ENCODE results near the gene KCNG2.

KCNG2 gene

DNA sequence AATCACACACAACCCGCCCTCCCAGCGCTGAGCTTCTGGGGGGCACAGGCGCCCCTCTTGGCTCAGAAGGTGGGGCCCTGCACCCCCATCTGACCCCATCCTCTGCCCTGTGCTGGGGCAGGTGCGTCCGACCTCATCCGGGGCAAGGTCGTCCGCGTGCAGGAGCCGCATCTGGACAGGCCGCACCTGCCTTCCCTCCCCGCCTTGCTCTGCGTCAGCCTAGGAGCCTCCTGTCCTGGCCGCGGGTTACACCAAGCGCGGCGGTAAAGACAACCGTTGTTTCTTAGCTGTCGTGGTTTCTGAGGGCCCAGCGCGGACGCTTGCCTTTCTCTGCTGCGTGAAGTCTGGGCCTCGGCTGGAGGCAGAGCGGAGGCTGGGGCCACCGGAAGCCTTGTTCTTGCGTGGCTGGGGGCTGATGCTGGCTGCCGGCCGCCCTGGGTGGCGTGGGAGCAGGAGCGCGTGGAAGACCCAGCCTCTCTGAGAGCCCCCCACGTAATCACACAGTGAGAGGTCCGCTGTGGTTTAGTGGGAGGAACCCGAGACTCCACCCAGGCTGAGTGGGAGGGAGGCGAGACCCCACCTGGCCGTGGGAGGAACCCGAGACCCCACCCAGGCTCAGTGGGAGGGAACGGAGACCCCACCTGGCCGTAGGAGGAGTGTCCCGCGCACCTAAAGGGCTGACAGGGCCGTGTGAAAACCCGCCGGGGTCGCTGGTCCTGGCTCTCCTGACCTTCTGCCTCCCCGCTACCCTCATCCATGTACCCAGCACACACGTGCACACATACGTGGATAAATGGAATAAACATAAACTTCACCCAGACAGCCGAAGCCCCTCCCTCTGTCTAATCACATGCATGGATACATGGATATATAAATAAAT, 51.8 kb downstream of the KCNG2 start:
- ChIA-PET POLR2A (no interaction called here), CTCF (no interaction called here)
- H3K4me3 ChIP-seq (ENCODE audit: low read depth, low read length): no peak overlapping the region
- TF ChIP-seq, protein P1, sequence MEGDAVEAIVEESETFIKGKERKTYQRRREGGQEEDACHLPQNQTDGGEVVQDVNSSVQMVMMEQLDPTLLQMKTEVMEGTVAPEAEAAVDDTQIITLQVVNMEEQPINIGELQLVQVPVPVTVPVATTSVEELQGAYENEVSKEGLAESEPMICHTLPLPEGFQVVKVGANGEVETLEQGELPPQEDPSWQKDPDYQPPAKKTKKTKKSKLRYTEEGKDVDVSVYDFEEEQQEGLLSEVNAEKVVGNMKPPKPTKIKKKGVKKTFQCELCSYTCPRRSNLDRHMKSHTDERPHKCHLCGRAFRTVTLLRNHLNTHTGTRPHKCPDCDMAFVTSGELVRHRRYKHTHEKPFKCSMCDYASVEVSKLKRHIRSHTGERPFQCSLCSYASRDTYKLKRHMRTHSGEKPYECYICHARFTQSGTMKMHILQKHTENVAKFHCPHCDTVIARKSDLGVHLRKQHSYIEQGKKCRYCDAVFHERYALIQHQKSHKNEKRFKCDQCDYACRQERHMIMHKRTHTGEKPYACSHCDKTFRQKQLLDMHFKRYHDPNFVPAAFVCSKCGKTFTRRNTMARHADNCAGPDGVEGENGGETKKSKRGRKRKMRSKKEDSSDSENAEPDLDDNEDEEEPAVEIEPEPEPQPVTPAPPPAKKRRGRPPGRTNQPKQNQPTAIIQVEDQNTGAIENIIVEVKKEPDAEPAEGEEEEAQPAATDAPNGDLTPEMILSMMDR (IDR thresholded peaks at IDR 0.05; ENCODE audit: insufficient read depth, low read length, missing control alignments): no peak
- no peak for DNase-seq (ENCODE audit: low read depth, low spot score)

DNA sequence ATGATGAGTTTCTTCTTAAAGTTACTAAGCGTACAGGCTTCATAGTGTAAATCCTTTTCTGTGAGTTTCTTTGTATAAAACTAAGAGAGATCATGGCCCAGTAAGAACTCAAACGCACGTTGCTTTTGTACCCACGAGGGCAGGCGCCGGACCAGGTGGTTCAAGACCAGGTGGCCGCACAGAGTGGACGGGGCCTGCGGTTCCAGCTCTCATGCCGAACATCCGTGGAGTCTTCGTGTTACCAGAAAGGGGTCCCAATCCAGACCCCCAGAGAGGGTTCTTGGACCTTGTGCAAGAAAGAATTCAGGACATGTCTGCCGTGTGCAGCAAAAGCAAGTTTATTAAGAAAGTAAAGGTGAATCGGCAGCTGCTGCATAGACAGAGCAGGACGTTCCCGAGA, 53.0 kb downstream of the KCNG2 start:
- TF ChIP-seq, protein P1 (IDR thresholded peaks at IDR 0.05; ENCODE audit: insufficient read depth, low read length, missing control alignments): no peak
- POLR2A ChIA-PET: no interaction called here
- no peak for DNase-seq (ENCODE audit: low read depth, low spot score)
- CTCF ChIA-PET: no interaction called here
- H3K4me3 ChIP-seq (ENCODE audit: low read depth, low read length): no peak overlapping the region

DNA sequence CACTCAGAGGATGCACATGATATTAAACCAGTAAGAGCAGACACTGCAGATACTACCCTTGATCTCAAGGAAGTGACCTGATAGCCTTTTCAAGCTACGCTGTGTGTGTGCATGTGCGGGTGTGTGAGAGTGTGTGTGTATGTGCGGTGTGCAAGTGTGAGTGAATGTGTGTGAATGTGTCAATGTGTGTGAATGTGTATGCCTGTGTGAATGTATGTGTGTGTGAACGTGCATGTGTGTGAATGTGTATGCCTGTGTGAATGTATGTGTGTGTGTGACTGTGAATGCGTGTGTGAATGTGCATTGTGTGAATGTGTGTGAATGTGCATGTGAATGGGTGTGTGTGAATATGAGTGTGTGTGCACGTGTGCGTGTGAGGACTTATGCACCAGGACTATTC, 53.8 kb downstream of the KCNG2 start:
- TF ChIP-seq, protein P1 (IDR thresholded peaks at IDR 0.05; ENCODE audit: insufficient read depth, low read length, missing control alignments): no peak
- ChIA-PET CTCF (no interaction called here), POLR2A (no interaction called here)
- no peak for DNase-seq (ENCODE audit: low read depth, low spot score)
- H3K4me3 ChIP-seq (ENCODE audit: low read depth, low read length): no peak overlapping the region

DNA sequence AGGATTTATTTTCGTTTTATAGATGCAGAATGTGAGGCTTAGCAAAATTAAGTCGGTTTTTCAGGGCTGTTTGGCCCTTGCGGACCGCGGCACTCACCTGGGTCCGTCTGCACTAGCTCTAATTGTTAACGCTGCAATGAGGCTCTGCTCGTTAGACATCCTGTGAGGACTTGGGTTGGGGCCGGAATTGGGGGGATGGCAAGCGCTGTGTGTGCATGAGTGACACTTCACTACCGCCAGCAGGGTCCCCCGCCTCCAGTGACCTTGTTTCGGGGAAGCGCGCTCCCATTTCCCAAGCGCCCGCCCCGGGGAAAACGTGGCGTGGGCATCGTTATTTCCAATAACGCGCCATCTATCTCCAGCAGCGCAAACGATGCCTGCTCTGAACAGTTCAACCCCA, 54.2 kb downstream of the KCNG2 start:
- ChIA-PET POLR2A (no interaction called here), CTCF (no interaction called here)
- H3K4me3 ChIP-seq (ENCODE audit: low read depth, low read length): no peak overlapping the region
- TF ChIP-seq, protein P1 (IDR thresholded peaks at IDR 0.05; ENCODE audit: insufficient read depth, low read length, missing control alignments): no peak
- DNase-seq (ENCODE audit: low read depth, low spot score): no peak

DNA sequence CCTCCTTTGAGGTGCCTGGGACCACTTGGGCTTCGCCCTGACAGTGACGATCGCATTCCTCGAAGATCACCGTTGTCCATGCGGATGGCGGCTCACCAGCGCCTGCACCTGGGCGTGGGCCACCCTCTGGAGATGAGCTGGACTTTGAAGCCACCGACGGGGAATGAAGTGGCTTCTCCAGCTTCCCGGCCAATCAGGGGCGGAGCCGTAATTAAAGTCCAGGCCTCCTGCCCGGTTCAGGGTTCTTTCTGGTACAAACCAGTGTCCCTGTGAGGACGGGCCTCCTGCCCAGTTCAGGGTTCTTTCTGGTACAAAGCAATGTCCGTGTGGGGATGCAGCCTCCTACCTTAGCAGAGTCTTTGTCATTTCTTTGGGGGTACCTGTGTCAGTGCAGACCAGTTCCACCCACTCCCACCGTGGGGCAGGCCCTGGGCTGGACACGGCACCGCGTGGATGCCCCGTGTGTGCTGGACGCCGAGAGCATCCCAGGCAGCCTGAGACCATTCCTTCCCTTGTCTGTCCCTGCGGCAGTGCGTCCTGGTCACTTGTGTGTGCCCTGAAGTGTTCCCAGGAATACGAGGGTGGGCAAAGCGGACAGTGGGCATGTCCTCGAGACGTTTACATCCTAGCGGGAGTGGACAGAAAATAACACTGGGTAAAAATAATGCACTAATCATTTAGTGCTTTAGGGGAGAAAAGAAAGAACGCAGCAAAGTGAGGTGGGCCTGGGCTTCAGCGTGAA, 55.0 kb downstream of the KCNG2 start:
- ChIA-PET POLR2A (no interaction called here), CTCF (no interaction called here)
- no peak for DNase-seq (ENCODE audit: low read depth, low spot score)
- no peak overlapping the region for H3K4me3 ChIP-seq (ENCODE audit: low read depth, low read length)
- TF ChIP-seq, protein P1 (IDR thresholded peaks at IDR 0.05; ENCODE audit: insufficient read depth, low read length, missing control alignments): no peak

DNA sequence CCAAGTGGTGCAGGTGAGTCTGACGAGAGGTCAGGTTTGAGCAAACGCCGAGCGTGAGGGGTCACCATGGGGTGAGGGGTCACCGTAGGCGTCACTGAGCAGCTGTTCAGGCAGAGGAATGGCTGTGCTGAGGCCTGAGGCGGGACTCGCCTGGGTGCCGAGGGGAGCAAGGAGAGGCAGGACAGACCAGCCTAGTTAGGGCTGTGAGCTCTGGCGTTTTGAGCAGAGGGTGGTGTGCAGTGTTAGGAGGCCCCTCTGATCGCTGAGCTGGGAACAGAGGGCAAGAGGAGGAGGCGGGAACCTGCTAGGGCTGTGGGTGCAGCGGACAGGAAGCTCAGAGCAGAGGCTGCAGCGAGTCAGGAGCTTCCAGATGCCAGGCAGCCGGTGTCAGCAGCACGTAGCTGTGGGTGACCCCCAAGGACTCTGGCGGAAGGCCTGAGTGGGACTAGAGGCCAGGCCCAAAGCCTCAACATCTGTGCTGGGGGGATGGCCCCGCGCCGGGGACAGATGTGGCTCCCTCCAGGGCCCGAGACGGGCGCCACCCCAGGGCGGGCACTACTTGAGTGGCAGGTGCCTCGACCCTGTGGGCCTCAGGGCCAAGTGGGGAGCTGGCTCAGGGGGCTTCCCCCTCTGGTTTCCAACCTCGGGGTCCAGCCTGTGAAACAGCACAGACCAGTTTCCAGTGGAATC, 55.7 kb downstream of the KCNG2 start:
- DNase-seq (ENCODE audit: low read depth, low spot score): no peak
- ChIA-PET POLR2A (no interaction called here), CTCF (no interaction called here)
- TF ChIP-seq, protein P1 (IDR thresholded peaks at IDR 0.05; ENCODE audit: insufficient read depth, low read length, missing control alignments): no peak
- H3K4me3 ChIP-seq (ENCODE audit: low read depth, low read length): no peak overlapping the region
